ENCODE results near the gene COL4A1.
A peak's percentile ranks its signal among the peaks of the same experiment; 100 is the strongest.

Gene COL4A1

GRCh38 chr13:110128546-110128945 is 178.4 kb downstream of the COL4A1 start:
- DNase-seq = no peak

- DNase-seq = no peak
Observed at GRCh38 chr13:110127986-110128511, 178.9 kb downstream of the COL4A1 start.

- no peak for DNase-seq
Observed at GRCh38 chr13:110126391-110126961, 180.5 kb downstream of the COL4A1 start.

DNA sequence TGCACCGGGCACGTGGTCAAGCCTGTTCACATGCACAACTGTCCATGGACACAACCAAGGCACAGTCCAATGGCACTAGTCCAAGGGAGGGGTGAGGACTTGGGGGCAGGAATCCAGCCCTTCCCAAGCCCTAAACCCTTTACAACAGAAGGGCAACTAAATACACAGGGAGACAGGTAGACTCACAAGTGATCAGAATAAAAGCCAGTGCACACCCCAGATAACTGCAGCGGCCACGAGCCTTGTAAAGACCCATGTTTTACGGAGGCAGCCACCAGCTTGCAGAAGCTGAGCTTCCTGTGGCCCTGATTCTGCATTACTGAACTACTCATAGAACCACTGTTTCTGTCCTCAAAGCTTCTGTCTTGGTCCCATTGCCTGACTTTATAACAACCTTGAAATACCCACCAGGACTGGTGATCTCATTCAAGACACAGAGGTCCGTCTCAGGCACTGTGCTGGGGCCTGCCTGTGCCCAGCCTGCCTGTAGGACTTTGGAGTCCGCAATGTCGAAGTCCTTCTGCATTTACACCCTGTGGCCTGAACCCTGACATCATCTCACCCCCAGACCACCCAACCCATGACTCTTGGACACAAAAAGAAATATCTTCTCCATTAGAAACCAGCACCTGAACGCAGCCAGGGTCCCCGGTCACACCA is 181.2 kb downstream of the COL4A1 start:
- no peak for DNase-seq

- DNase-seq = no peak
Observed at GRCh38 chr13:110125157-110125556, 181.8 kb downstream of the COL4A1 start.

DNA sequence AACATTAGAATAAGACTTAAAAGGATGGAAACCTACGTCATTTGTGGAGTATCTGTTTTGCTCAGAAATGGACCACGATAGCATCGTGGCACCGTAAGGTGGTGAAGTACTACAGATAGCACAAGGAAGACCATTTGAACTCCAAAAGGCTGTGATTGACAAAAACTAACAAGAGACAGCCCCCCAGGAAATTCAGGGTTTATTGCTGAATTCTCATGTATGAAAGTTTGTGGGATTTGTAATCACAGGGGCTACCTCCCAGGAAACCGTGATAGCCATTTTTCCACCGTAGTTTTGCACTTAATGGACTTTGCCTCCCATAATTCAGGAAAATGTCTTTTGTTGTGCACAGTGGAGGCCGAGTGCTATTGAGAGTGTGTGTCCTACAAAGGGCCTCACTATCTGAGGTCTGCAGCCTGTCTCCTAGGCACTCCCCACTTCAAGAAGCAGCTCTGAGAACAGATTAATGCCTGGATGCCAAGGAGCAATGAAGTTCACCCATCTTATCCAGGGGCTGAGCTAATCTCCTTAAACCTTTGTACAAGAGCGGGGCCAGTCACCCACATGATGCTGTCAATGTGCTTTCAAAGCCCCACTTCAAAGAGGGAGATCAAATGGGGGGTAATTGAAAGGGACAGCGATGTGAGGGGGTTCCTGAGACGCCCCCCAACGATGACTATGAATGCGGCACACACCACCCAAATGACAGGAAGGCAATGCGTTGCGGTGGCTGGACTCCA is 182.6 kb downstream of the COL4A1 start:
- DNase-seq = no peak

DNA sequence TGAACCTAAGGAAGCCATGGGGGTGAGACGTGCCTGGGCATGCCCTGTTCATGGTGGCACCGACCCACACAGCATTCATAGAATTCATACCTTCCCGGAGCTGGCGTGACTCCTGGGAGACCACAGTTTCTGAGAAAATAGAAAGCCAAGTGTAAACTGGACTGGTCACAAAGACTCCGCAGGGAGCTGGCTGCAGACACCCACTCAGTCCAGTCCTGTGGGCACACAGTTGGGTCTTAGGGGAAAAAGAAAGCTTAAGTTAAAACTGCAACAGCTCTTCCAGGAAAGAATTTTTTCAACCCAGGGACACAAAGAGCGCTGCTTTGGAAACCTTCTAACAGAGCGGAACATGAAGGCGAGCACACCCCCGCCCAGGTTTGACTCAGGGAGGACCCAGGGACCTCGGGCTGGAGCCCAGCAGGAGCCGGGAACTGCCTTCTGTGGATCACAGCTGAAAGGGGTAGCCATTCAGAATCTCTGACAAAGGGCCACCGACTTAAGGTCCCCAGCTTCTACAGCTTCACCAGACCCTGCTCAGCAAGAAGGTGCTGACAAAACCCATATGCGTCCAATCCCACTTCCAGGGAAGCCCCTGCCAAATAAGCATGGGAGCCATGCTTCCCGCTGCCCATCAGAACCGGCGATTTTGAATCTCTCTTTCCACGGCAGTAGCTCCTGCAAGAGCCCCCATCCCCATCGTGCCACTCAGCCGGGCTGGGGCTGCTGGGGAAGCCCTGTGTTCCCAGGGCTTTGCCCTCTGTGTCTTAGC is 183.7 kb downstream of the COL4A1 start:
- no peak for DNase-seq

DNA sequence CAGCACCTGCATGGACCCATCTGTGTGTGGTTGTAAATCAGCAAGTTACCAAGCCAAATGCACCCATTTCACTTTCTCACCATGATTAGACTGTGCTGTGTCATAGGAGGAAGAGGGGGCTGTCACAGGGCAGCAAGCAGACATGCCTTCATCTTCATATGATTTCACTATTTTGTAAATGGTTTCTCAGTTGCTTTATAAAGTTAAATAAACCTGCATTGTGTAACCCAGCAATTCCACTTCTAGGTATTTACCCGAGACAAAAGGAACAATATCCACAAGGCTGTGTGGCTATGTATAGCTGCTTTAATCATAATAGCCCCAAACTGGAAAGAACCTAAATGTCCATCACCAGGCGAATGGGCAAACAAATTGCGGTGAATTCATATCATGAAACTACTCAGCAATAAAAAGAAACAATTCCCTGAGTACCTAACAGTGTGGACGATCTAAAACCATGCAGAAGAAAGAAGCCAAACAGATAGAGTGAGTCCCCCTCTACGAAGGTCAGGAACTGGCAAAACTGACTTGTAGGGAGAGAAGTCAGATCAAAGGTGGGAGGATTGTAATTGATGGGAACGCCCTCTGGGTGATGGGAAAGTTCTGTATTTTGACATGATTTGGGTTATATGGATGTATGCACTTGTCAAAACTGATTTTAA is 185.4 kb downstream of the COL4A1 start:
- DNase-seq = no peak

DNA sequence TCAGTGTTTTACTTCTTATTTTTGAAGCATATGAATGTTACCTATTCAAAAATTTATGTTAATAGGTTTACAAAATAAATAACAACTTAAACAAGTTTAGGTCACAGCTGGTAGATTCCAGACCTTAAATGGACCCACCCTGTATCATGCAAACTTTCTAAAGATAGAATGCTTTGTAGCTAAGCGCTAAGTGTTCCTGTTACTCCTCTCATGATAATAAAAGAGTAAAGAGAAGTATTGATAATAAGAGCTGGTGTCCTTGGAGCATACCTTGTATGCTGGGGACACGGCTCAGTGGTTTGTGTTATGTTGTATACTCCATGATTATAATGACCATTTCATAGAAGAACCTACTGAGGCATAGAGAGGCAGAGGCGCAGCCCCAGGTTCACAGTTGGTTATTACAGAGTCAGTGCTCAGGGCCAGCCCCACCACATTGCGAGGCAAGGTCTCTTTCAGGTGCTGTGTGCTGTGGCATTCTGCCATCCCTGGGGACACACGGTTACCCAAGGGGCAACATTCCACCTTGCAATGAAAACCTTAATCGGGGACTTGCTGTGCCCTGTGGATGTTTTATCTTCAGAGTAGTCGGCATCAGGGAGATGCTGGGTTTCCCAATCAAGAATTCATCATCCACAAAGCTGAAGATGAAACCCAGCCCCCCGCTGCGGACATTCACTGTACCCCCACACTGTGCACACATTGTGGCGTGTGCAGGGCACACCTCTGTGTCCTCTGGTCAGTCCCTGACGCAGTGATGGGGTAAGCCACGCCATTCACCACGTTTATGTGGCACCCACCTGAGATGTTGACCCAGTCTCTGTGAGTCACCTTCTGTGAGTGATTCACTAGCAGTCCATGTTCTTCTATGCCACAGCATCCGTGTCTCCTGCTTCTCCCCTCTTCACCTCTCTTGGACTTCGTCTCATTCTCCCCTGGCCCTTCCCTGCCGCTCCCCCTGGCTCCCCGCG is 186.7 kb downstream of the COL4A1 start:
- no peak for DNase-seq

DNA sequence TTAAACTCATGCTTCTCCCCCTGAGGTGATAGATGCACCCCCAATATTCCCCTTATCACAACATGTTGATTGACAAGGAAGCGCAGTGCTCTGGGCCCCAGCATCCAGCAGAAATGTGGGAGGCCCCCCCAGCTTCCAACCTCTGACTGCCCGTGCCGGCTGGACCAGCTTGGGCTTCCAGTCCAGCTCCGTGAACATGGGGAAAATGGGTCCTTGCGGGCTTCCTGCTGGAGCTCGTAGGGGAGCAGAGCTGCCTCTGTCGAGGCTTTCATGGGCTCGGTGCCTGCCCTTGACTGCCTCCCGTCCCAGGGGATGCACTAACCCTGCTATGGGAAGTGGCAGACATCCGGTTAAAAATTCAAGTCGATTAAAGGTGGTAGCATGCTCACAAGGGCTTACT is 188.9 kb downstream of the COL4A1 start:
- DNase-seq = no peak

- peak; percentile 49 to 53 for DNase-seq
Observed at GRCh38 chr13:110116072-110116487, 190.9 kb downstream of the COL4A1 start.

- DNase-seq = no peak
Observed at GRCh38 chr13:110115591-110115990, 191.4 kb downstream of the COL4A1 start.

DNA sequence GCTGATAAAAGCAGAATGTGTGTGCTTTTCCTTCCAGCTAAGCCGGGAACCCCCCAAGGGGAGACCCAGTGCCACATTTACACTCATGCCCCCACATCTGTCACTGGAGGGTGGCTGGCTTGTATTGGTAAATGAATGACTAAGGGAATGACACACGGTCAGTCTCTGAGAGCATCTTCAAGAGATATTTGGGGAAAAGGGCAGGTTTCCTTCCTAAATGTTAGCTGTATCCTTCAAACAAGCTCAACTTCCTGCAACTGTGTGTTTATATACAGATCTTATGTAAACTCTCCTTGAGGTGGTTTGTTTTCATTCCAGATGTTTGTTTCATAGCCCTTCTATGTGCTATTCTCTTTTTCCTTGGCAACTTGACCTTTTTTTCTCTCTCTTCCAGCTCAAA is 192.6 kb downstream of the COL4A1 start:
- DNase-seq = no peak

DNA sequence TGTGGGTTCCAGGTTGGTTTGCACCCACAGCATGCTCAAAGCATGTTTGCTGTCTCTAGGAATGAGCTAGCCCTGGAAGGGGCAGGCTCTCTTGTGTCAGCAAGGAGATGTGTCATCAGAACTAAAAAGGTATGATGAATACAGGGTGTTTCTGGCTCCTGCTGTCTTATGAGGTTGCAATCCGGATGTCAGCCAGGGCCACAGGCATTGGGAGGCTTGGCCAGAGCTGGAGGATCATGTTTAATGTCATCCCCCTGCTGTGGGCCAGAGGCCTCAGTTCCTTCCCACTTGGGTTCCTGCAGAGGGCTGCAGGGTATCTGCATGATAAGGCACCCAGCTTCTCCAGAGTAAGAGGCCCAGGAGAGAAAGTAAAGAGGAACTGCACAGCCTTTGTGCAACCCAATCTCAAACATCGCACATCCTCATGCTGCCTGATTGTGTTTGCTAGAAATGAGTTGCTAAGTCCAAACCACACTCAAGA is 193.6 kb downstream of the COL4A1 start:
- DNase-seq = peak; percentile 79 to 84

DNA sequence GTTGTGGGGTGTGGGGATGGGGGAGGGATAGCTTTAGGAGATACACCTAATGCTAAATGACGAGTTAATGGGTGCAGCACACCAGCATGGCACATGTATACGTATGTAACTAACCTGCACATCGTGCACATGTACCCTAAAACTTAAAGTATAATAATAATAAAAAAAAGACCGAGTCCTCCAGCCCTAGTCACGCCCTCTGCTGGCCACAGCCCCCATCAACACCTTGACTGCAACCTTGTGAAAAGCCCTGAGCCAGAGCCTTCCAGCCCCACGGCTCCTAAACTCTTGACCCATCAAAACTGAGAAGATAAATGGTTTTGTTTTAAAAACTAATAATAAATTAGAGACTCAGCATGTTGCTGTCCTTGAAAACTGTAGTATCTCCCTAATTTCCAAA is 194.6 kb downstream of the COL4A1 start:
- peak; percentile 11 to 29 for DNase-seq

GRCh38 chr13:110110783-110111182 is 196.2 kb downstream of the COL4A1 start:
- no peak for DNase-seq

DNA sequence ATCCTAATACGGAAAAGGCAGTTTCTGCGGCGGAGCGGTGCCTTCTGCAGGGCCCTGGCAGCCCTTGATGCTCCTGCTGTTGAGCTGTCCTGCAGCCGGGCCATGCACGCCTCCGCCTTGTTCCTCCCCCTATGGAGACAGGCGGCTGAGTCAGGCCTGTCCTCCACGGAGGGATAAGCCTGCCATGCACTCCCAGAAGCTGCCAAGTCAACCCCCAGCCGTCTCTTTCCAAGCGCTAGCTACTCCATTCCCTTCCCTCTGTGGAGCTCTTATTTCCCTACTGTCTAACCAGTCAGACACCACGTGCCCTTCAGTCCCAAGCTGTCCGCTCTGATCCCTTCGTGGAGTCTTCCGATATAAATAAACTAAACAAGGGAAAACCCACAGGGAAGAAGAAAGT is 197.0 kb downstream of the COL4A1 start:
- DNase-seq = no peak

DNA sequence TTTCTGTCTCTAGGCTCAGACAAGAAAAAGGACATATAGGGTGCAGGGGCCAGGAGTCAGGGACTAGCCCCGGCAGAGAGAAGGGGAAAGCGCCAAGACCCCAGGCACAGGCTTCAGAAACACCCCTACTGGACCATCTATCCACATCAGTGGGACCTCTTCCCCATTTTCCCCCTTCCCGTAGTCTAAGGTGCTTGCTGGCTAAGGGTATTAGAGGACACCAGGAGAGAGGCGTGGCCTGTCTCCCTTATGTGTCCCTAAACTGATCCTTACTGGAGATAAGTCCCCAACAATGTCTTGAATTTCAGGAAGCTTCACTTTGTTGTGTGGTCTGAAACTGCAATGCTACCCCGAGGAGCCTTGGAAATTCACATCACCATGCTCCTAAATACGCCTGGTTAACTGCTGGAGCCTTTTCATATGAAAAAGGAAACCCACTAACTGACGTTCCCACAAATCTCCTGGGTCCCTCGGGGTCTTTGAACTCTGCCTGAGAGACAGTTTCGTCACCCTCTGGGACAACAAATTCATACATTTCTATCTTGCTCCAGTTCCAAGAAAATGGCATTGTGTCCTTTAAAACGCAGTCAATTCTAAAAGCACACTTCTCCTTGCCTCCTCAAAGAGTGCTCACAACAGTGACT is 197.7 kb downstream of the COL4A1 start:
- DNase-seq = no peak

DNA sequence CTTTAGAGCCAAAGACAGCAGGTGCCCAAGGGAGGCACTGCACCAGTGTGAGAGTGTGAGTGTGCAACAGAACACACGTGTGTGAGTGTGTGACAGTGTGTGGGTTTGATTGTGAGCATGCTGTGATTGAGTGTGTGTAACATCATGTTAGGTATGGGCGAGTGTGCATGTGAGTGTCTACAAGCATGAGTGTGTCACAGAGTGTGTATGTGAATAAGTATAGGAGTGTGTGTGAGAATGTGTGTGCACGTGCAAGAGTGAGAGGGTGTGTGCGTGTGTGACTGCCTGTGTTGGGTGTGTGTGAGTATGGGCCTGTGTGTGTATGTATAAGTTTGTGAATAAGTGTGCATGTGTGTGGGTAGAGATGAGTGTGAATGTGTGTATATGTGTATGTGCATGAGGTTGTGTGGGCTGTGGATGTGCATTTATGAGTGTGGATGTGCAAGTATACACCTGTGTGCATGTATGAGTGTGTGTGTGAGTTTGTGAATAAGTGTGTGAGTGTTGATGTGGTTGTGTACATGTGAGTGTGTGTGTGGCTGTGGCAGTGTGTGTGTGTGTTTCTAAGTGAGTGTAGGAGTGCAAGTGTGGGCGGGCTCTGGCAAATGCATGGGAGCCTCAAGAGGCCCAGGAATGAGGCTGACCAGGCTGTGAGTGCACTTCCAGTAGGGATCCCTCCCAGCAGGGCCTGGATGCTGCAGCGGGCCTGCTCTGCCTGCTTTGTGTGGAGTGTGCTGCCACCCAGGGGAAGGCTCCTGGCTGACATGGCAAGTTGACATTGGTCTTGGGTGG is 198.4 kb downstream of the COL4A1 start:
- DNase-seq = peak; percentile 47 to 49

All from Kasumi-1 (cell line).